Lower leg skin (tissue), 3 donors: ENCODE results near the gene DPP6.
"Not testable (repeated sequence)": the region's sequence is repeated elsewhere in the genome, so short reads cannot be mapped to it uniquely, and the experiment has no call there.

ENCODE experiments used
- CTCF ChIP-seq, 3 donors: fragments of 450-650 bp; IDR thresholded peaks; one replicate each; pipeline ENCODE4 v1.5.1; 2016; ENCODE audit warnings: antibody characterized with exemption in 3 of 3, mild to moderate bottlenecking in 3 of 3, moderate library complexity in 2 of 3
- POLR2A ChIP-seq, 2 donors: fragments of 450-650 bp; IDR thresholded peaks; one replicate each; pipeline ENCODE4 v1.6.1; 2016 to 2017; ENCODE audit warnings: antibody characterized with exemption in 2 of 2, mild to moderate bottlenecking in 1 of 2, moderate library complexity in 1 of 2

GRCh38 chr7:154015636-154016035 lies 36.6 kb upstream of the DPP6 start:
- not testable (repeated sequence) for TF ChIP-seq POLR2A, CTCF (IDR thresholded peaks at IDR 0.05)
